ENCODE measurements around the gene BABAM2. TPM values are rescaled to one million over a fixed set of nuclear protein-coding genes. Genes with fewer than 3 reads are reported as not detected.

BABAM2 gene
- total and polyA plus RNA-seq, 7 donors, result 22.9 to 52.3 (median 25.2) TPM

GRCh38 chr2:28292491-28292890 is 402.0 kb downstream of the BABAM2 start:
- WGBS, 2 donors, result 90 to 92% methylated on average over 2 of the region's 2 CpGs
- no peak overlapping the region for H3K4me3 ChIP-seq
- TF ChIP-seq POLR2AphosphoS5 (IDR thresholded peaks at IDR 0.05), result no peak
- TF ChIP-seq CTCF (IDR thresholded peaks at IDR 0.05), result no peak
- no peak for TF ChIP-seq POLR2A (IDR thresholded peaks at IDR 0.05)
- TF ChIP-seq EP300 (IDR thresholded peaks at IDR 0.05), result no peak
- H3K4me1 ChIP-seq, result no peaks in the 10 kb centered on the region
- no peak for DNase-seq
- no peaks in the 10 kb centered on the region for H3K9me3 ChIP-seq
- H3K36me3 ChIP-seq, result no peaks in the 10 kb centered on the region
- H3K27ac ChIP-seq, result no peak overlapping the region
- intact Hi-C loops (cut with DNase I), result no loop called here
- H3K27me3 ChIP-seq, result no peaks in the 10 kb centered on the region

GRCh38 chr2:28293416-28293815 is 402.9 kb downstream of the BABAM2 start:
- 74 to 83% methylated on average over 5 of the region's 5 CpGs for WGBS, 2 donors
- TF ChIP-seq CTCF (IDR thresholded peaks at IDR 0.05), result no peak
- no peak for TF ChIP-seq POLR2A (IDR thresholded peaks at IDR 0.05)
- TF ChIP-seq POLR2AphosphoS5 (IDR thresholded peaks at IDR 0.05), result no peak
- no peak for TF ChIP-seq EP300 (IDR thresholded peaks at IDR 0.05)

GRCh38 chr2:28294451-28294850 is 403.9 kb downstream of the BABAM2 start:
- DNase-seq, result no peak
- 90 to 98% methylated on average over 1 of the region's 1 CpG for WGBS, 2 donors
- intact Hi-C loops (cut with DNase I), result no loop called here
- H3K9me3 ChIP-seq, result no peaks in the 10 kb centered on the region
- no peaks in the 10 kb centered on the region for H3K27me3 ChIP-seq
- H3K4me1 ChIP-seq, result no peaks in the 10 kb centered on the region
- no peaks in the 10 kb centered on the region for H3K36me3 ChIP-seq
- no peak overlapping the region for H3K27ac ChIP-seq
- H3K4me3 ChIP-seq, result no peak overlapping the region
- no peak for TF ChIP-seq CTCF (IDR thresholded peaks at IDR 0.05)
- no peak for TF ChIP-seq POLR2A (IDR thresholded peaks at IDR 0.05)
- TF ChIP-seq EP300 (IDR thresholded peaks at IDR 0.05), result no peak
- no peak for TF ChIP-seq POLR2AphosphoS5 (IDR thresholded peaks at IDR 0.05)

More at GRCh38 chr2:28293416-28293815, 402.9 kb downstream of the BABAM2 start:
- intact Hi-C loops (cut with DNase I), result no loop called here
- DNase-seq, result no peak
- Histone ChIP-seq H3K27me3 (no peaks in the 10 kb centered on the region), H3K4me3 (no peak overlapping the region), H3K27ac (no peak overlapping the region), H3K9me3 (no peaks in the 10 kb centered on the region), H3K4me1 (no peaks in the 10 kb centered on the region), H3K36me3 (no peaks in the 10 kb centered on the region)

- peaks cover 0 to 13% (median 11%) of the 10 kb centered on the region in 4 donors for H3K4me1 ChIP-seq
- intact Hi-C loops (cut with DNase I), result no loop called here
- H3K27ac ChIP-seq, result no peak overlapping the region
- H3K9me3 ChIP-seq, result no peaks in the 10 kb centered on the region
- DNase-seq, result no peak
- no peaks in the 10 kb centered on the region for H3K36me3 ChIP-seq
- no peak overlapping the region for H3K4me3 ChIP-seq
- TF ChIP-seq EP300 (IDR thresholded peaks at IDR 0.05) (no peak), POLR2A (IDR thresholded peaks at IDR 0.05) (no peak), CTCF (IDR thresholded peaks at IDR 0.05) (no peak), POLR2AphosphoS5 (IDR thresholded peaks at IDR 0.05) (no peak)
- 92 to 93% methylated on average over 7 of the region's 7 CpGs for WGBS, 2 donors
- no peaks in the 10 kb centered on the region for H3K27me3 ChIP-seq
These were observed 405.7 kb downstream of the BABAM2 start for GRCh38 chr2:28296243-28296642.

- Histone ChIP-seq H3K4me1 (peaks cover 0 to 20% (median 18%) of the 10 kb centered on the region in 4 donors), H3K27me3 (no peaks in the 10 kb centered on the region), H3K27ac (no peak overlapping the region), H3K4me3 (no peak overlapping the region), H3K9me3 (no peaks in the 10 kb centered on the region), H3K36me3 (no peaks in the 10 kb centered on the region)
- no peak for DNase-seq
- intact Hi-C loops (cut with DNase I), result no loop called here
- 93 to 95% methylated on average over 4 of the region's 4 CpGs for WGBS, 2 donors
- no peak for TF ChIP-seq CTCF (IDR thresholded peaks at IDR 0.05)
- TF ChIP-seq POLR2AphosphoS5 (IDR thresholded peaks at IDR 0.05), result no peak
- TF ChIP-seq EP300 (IDR thresholded peaks at IDR 0.05), result no peak
- no peak for TF ChIP-seq POLR2A (IDR thresholded peaks at IDR 0.05)
These were observed 406.4 kb downstream of the BABAM2 start for GRCh38 chr2:28296904-28297303.

Data from sigmoid colon (tissue), 7 donors.